Measurements from ENCODE around the gene CD84. TPM values are rescaled to one million over a fixed set of nuclear protein-coding genes. Genes with fewer than 3 reads are reported as not detected.

Gene CD84
- total and polyA plus RNA-seq, 2 experiments from 2014 or later: not detected

DNA sequence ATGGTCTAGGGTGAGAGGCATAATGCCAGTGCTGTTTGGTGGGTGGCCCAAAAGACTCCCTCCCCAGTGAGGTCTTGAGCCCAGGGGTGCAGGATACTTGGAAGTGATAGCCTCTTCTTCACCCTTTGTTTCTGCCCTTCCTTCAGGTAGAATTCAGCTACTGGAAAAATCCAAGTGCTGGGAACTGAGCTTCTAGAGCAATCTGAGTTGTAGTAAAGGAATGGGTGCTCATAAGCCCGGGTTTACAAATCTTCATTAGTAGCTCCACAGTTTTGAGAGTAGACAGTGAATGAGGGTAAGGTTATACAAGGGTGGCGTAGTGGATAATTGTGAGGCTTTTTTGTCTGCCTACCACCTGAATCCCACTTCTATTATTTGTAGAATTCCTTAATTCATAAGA lies 29.2 kb upstream of the CD84 start:
- Histone ChIP-seq H3K4me1 (ENCODE audit: low read depth) (no peaks in the 10 kb centered on the region), H3K27ac (no peak overlapping the region), H3K9me3 (ENCODE audit: low read depth) (no peaks in the 10 kb centered on the region), H3K27me3 (no peaks in the 10 kb centered on the region), H3K4me3 (no peak overlapping the region), H3K36me3 (no peaks in the 10 kb centered on the region)
- no peak for TF ChIP-seq CTCF (IDR thresholded peaks at IDR 0.05; ENCODE audit: low read depth, low read length)
- no peak for DNase-seq (ENCODE audit: low read depth in 1 of 2, low spot score in 1 of 2)

GRCh38 chr1:160608057-160608456 lies 28.8 kb upstream of the CD84 start:
- TF ChIP-seq CTCF (IDR thresholded peaks at IDR 0.05; ENCODE audit: low read depth, low read length): no peak
- DNase-seq (ENCODE audit: low read depth in 1 of 2, low spot score in 1 of 2): no peak
- no peaks in the 10 kb centered on the region for H3K9me3 ChIP-seq (ENCODE audit: low read depth)
- no peak overlapping the region for H3K27ac ChIP-seq
- no peaks in the 10 kb centered on the region for H3K27me3 ChIP-seq
- H3K4me3 ChIP-seq: no peak overlapping the region
- no peaks in the 10 kb centered on the region for H3K36me3 ChIP-seq
- H3K4me1 ChIP-seq (ENCODE audit: low read depth): no peaks in the 10 kb centered on the region

GRCh38 chr1:160607672-160608032 lies 28.4 kb upstream of the CD84 start:
- Histone ChIP-seq H3K4me1 (ENCODE audit: low read depth) (no peaks in the 10 kb centered on the region), H3K36me3 (no peaks in the 10 kb centered on the region), H3K9me3 (ENCODE audit: low read depth) (no peaks in the 10 kb centered on the region), H3K27ac (no peak overlapping the region), H3K4me3 (no peak overlapping the region), H3K27me3 (no peaks in the 10 kb centered on the region)
- TF ChIP-seq CTCF (IDR thresholded peaks at IDR 0.05; ENCODE audit: low read depth, low read length): no peak
- no peak for DNase-seq (ENCODE audit: low read depth in 1 of 2, low spot score in 1 of 2)

GRCh38 chr1:160607011-160607671 lies 27.8 kb upstream of the CD84 start:
- Histone ChIP-seq H3K4me3 (no peak overlapping the region), H3K9me3 (ENCODE audit: low read depth) (no peaks in the 10 kb centered on the region), H3K36me3 (no peaks in the 10 kb centered on the region), H3K27me3 (no peaks in the 10 kb centered on the region), H3K27ac (no peak overlapping the region), H3K4me1 (ENCODE audit: low read depth) (no peaks in the 10 kb centered on the region)
- TF ChIP-seq CTCF (IDR thresholded peaks at IDR 0.05; ENCODE audit: low read depth, low read length): peak; percentile 77
- peak; percentile 79 to 88 for DNase-seq (ENCODE audit: low read depth in 1 of 2, low spot score in 1 of 2)

GRCh38 chr1:160606611-160607010 lies 27.3 kb upstream of the CD84 start:
- no peak for TF ChIP-seq CTCF (IDR thresholded peaks at IDR 0.05; ENCODE audit: low read depth, low read length)
- no peaks in the 10 kb centered on the region for H3K36me3 ChIP-seq
- H3K4me1 ChIP-seq (ENCODE audit: low read depth): no peaks in the 10 kb centered on the region
- H3K27me3 ChIP-seq: no peaks in the 10 kb centered on the region
- H3K4me3 ChIP-seq: no peak overlapping the region
- H3K9me3 ChIP-seq (ENCODE audit: low read depth): no peaks in the 10 kb centered on the region
- DNase-seq (ENCODE audit: low read depth in 1 of 2, low spot score in 1 of 2): no peak
- H3K27ac ChIP-seq: no peak overlapping the region

All from cardiac muscle cell (in vitro differentiated cells and primary cell).